ENCODE results near the gene PJVK. TPM values are rescaled to one million over a fixed set of nuclear protein-coding genes. Genes with fewer than 3 reads are reported as not detected.

The PJVK gene
- total RNA-seq, 1 experiment from 2014 or later = 4.3 TPM

DNA sequence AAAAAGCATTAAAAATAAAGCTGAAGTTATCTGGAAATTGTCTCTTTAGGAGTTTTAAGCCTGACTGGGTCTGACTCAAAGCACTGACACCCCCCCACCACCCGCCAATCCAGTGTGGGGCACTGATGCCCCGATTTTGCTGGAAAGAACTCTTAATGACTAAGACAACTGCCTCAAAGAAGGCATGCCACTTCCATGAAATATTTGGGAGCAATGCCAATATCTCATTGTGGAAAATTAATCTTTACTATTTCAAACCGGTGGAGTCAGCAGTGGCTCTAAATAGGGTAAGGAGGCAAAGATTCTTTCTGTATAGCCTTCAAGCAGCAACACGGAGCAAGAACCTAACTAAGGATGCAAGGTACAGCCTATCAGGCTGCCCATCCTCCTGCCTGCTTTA lies 22.8 kb downstream of the PJVK start:
- no peak for DNase-seq
- BruUV-seq (replicated peaks) = no TSS peak
- Mint-ChIP-seq H3K4me1 (ENCODE audit: low read depth, unreplicated experiment) (no peaks in the 10 kb centered on the region), H3K9me3 (ENCODE audit: low read depth, unreplicated experiment) (no peaks in the 10 kb centered on the region), H3K36me3 (ENCODE audit: insufficient read depth, unreplicated experiment) (peaks cover 14% of the 10 kb centered on the region), H3K4me3 (ENCODE audit: low read depth, unreplicated experiment) (no peak overlapping the region), H3K27me3 (ENCODE audit: unreplicated experiment) (no peaks in the 10 kb centered on the region), H3K27ac (ENCODE audit: unreplicated experiment) (no peak overlapping the region)
- TF ChIP-seq, protein P1, sequence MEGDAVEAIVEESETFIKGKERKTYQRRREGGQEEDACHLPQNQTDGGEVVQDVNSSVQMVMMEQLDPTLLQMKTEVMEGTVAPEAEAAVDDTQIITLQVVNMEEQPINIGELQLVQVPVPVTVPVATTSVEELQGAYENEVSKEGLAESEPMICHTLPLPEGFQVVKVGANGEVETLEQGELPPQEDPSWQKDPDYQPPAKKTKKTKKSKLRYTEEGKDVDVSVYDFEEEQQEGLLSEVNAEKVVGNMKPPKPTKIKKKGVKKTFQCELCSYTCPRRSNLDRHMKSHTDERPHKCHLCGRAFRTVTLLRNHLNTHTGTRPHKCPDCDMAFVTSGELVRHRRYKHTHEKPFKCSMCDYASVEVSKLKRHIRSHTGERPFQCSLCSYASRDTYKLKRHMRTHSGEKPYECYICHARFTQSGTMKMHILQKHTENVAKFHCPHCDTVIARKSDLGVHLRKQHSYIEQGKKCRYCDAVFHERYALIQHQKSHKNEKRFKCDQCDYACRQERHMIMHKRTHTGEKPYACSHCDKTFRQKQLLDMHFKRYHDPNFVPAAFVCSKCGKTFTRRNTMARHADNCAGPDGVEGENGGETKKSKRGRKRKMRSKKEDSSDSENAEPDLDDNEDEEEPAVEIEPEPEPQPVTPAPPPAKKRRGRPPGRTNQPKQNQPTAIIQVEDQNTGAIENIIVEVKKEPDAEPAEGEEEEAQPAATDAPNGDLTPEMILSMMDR (IDR thresholded peaks at IDR 0.05; ENCODE audit: unreplicated experiment) = no peak
- CTCF ChIA-PET = no interaction called here
- intact Hi-C loops (cut with micrococcal nuclease; ENCODE audit: unreplicated experiment) = no loop called here

DNA sequence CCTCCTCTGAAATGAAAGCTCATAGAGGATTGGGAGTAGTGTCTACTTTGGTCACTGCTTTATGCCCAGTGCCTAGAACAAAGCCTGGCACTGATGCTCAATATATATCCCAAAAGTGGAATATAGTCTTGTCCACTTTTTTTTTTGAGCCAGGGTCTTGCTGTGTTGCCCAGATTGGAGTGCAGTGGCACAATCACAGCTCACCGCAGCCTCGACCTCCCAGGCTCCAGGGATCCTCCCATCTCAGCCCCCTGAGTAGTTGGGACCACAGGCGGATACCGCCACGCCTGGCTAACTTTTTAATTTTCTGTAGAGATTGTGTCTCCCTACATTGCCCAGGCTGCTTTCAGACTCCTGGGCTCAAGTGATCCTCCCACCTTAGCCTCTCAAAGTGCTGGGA lies 23.4 kb downstream of the PJVK start:
- CTCF ChIA-PET = no interaction called here

DNA sequence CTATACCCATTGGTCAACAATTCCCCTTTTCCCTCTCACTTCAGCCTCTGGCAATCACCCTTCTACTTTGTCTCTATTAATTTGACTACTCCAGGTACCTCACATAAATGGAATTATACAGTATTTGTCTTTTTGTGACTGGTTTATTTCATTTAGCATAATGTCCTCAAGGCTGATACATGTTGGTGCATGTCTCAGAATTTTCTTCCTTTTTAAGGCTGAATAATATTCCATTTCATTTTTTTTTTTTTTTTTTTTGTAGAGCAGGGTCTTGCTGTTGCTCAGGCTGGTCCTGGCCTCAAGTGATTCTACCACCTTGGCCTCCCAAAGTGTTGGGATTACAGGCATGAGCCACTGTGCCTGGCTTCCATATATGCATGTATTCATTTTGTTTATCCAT lies 25.3 kb downstream of the PJVK start:
- CTCF ChIA-PET = no interaction called here
- Mint-ChIP-seq H3K4me3 (ENCODE audit: low read depth, unreplicated experiment) (no peak overlapping the region), H3K36me3 (ENCODE audit: insufficient read depth, unreplicated experiment) (peaks cover 37% of the 10 kb centered on the region), H3K9me3 (ENCODE audit: low read depth, unreplicated experiment) (no peaks in the 10 kb centered on the region), H3K4me1 (ENCODE audit: low read depth, unreplicated experiment) (peaks cover 8% of the 10 kb centered on the region), H3K27me3 (ENCODE audit: unreplicated experiment) (no peaks in the 10 kb centered on the region), H3K27ac (ENCODE audit: unreplicated experiment) (no peak overlapping the region)
- no TSS peak for BruUV-seq (replicated peaks)
- TF ChIP-seq, protein P1 (IDR thresholded peaks at IDR 0.05; ENCODE audit: unreplicated experiment) = no peak
- DNase-seq = no peak
- intact Hi-C loops (cut with micrococcal nuclease; ENCODE audit: unreplicated experiment) = no loop called here

More for the DNA sequence above, 23.4 kb downstream of the PJVK start:
- no peak overlapping the region for H3K27ac Mint-ChIP-seq (ENCODE audit: unreplicated experiment)
- H3K27me3 Mint-ChIP-seq (ENCODE audit: unreplicated experiment) = no peaks in the 10 kb centered on the region
- intact Hi-C loops (cut with micrococcal nuclease; ENCODE audit: unreplicated experiment) = no loop called here
- no peak for DNase-seq
- TF ChIP-seq, protein P1 (IDR thresholded peaks at IDR 0.05; ENCODE audit: unreplicated experiment) = no peak
- H3K4me3 Mint-ChIP-seq (ENCODE audit: low read depth, unreplicated experiment) = no peak overlapping the region
- peaks cover 21% of the 10 kb centered on the region for H3K36me3 Mint-ChIP-seq (ENCODE audit: insufficient read depth, unreplicated experiment)
- no TSS peak for BruUV-seq (replicated peaks)
- H3K4me1 Mint-ChIP-seq (ENCODE audit: low read depth, unreplicated experiment) = peaks cover 6% of the 10 kb centered on the region
- H3K9me3 Mint-ChIP-seq (ENCODE audit: low read depth, unreplicated experiment) = no peaks in the 10 kb centered on the region

DNA sequence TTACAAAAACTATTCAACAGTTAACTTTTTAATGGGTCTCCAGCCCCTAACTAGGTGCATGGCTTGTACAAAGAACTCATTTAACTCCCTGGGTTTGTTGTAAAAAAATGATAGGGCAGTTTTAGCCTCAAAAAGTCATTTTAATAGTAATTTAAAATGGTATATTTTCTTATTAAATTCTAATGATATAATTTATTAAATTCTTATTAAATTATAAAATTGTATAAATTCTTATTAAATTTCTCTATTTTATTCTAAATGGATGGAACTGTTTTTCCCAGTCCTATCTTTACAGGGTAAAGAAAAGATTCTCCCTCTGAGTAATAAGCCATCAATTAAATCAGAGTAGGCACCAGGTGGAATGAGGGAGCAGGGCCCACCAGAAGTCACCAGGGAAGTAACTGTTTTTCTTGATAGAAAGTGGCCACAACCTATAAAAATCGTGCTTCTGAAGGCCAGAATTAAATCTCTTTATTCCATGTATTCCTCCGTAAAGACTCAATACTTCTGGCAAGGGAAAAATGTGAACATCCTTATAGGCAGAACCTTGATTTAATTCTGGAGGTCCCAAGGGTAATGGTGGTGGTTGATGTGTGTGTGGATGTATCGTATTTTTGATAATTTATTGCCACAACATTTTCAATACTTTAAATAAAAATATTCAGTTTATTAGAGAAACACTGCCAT lies 26.4 kb downstream of the PJVK start:
- intact Hi-C loops (cut with micrococcal nuclease; ENCODE audit: unreplicated experiment) = loop anchor here (2.0 kb wide), 1 partner anchor 45 kb away; no protein-coding TSS in a partner anchor
- no peaks in the 10 kb centered on the region for H3K9me3 Mint-ChIP-seq (ENCODE audit: low read depth, unreplicated experiment)
- CTCF ChIA-PET = interaction anchor here (0.7 kb wide), 1 partner anchor 27 kb away, joined by 3 read pairs; the partner anchor contains the start of genes PJVK and PRKRA
- no peak for DNase-seq
- peaks cover 17% of the 10 kb centered on the region for H3K4me1 Mint-ChIP-seq (ENCODE audit: low read depth, unreplicated experiment)
- H3K27me3 Mint-ChIP-seq (ENCODE audit: unreplicated experiment) = no peaks in the 10 kb centered on the region
- peak overlapping the region; percentile 89 for H3K27ac Mint-ChIP-seq (ENCODE audit: unreplicated experiment)
- peak overlapping the region; percentile 94 for H3K4me3 Mint-ChIP-seq (ENCODE audit: low read depth, unreplicated experiment)
- H3K36me3 Mint-ChIP-seq (ENCODE audit: insufficient read depth, unreplicated experiment) = peaks cover 37% of the 10 kb centered on the region
- TF ChIP-seq, protein P1 (IDR thresholded peaks at IDR 0.05; ENCODE audit: unreplicated experiment) = no peak
- no TSS peak for BruUV-seq (replicated peaks)

Data from Calu3 (cell line).